GM19193 (cell line): ENCODE measurements around the gene MBTPS2.

Experiments
- POLR2A ChIP-seq: IDR thresholded peaks from 4 replicates; pipeline ENCODE4 v1.6.1; 2011; ENCODE audit not compliant: insufficient read depth, insufficient read length; ENCODE audit errors: extremely low read depth

The MBTPS2 gene

DNA sequence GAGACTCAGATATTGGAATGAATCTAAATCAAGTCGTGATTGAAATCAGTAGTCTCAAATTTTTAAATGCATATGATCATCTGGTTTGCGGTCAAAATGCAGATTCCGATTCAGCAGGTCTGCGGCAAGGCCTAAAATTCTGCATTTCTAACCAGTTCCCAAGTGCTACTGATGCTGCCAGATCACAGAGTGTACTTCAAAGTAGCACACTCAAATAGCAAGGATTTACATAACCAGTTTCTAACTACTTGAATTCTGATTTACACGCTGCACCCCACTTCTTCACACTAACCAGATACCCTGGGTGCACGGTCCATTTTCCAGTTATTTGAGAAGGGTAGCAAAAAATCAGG lies 752 bp downstream of the MBTPS2 start:
- no peak for TF ChIP-seq POLR2A

- no peak for TF ChIP-seq POLR2A
Measured at GRCh38 chrX:21843179-21843578, 3.8 kb downstream of the MBTPS2 start.

- no peak for TF ChIP-seq POLR2A
Measured at GRCh38 chrX:21845096-21845495, 5.7 kb downstream of the MBTPS2 start.

- no peak for TF ChIP-seq POLR2A
Measured at GRCh38 chrX:21847342-21847741, 7.9 kb downstream of the MBTPS2 start.

- no peak for TF ChIP-seq POLR2A
Measured at GRCh38 chrX:21853578-21853977, 14.2 kb downstream of the MBTPS2 start.

DNA sequence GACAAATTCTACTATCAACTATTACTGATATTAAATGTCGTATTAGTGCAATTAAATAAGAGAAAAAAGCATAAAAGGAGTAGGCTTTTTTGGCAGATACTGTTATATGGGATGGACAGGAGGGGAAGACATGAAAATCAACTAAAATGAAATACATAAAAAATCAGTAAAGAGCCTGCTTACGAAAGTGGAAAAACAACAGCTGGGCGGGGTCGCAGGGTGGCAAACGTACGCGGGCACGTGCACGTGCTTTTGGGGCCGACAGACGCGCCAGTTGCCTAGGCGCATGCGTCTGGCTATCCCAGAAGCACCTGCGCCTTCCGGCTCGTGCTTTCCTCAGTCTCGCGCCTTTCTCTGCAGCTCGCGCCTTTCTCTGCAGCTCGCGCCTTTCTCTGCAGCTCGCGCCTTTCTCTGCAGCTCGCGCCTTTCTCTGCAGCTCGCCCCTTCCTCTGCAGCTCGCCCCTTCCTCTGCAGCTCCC lies 16.6 kb downstream of the MBTPS2 start, which contains the start of gene YY2:
Gene YY2 (plus strand): TSS at position 51 of the 479 bp plus-strand sequence. CDS start 498 bp downstream, outside the sequence.
- TF ChIP-seq POLR2A, result no peak

DNA sequence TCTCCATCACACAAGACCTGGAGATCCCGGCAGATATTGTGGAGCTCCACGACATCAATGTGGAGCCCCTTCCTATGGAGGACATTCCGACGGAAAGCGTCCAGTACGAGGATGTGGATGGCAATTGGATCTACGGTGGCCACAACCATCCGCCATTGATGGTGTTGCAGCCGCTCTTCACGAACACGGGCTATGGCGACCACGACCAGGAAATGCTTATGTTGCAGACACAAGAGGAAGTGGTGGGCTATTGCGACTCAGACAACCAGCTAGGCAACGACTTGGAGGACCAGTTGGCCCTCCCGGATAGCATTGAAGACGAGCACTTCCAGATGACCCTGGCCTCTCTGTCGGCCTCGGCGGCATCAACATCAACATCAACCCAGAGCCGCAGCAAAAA lies 17.1 kb downstream of the MBTPS2 start:
- no peak for TF ChIP-seq POLR2A

- TF ChIP-seq POLR2A, result no peak
Measured at GRCh38 chrX:21863241-21863640, 23.8 kb downstream of the MBTPS2 start.

- TF ChIP-seq POLR2A, result no peak
Measured at GRCh38 chrX:21865436-21865835, 26.0 kb downstream of the MBTPS2 start.

DNA sequence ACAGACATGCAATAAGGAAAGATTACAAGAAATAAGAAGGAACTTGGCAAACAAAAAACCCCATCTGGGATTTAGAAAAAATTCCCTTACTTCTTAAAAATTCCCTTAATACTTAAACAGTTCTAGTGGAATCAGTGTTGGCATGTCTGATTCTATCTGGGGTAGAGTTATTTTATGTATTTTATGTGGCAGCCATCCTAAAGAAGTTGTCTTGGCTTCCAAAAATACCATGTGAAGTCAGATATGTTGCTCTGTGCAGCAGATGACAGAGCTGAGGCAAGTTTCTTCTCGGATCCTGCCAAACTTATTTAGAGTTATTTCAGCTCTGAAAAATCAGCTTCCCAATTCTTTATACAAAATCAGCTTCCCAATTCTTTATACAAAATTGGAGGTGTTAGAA lies 31.1 kb downstream of the MBTPS2 start:
- no peak for TF ChIP-seq POLR2A

DNA sequence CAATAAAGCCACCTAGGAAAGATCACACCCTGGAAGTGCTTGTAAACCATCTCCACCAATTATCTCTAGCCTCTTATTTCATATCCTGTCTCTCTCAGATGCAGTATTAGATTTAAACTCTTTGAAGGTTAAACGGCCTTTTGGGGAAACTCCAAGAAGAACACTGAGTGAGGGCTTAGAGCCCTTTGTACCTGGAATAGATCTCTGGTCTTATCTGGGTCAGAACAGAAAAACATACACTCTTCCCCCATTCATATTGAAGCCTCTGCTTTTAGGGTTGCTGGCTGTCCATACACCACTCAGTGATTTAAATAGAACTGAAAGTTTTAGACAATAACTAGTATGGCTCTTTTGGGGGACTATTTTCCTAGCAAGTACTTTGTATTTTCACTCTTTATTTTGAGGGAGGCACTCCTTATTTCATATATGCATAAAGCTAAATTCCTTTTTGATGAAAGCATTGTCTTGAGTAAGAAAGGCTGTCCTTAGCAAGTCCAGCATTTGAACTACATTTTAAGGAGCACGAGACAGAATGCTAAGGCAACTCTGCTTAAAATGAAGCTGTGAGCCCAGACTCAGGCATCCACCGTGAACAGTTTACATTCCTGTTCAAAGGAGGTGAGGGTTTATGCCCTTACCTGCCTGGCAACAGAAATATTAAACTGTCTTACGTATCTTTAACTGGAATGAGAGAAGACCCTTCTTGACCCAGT lies 33.8 kb downstream of the MBTPS2 start:
- no peak for TF ChIP-seq POLR2A

- no peak for TF ChIP-seq POLR2A
Measured at GRCh38 chrX:21875013-21875412, 35.6 kb downstream of the MBTPS2 start.

- TF ChIP-seq POLR2A, result no peak
Measured at GRCh38 chrX:21881881-21882574, 42.6 kb downstream of the MBTPS2 start.

GRCh38 chrX:21883258-21883657 lies 43.8 kb downstream of the MBTPS2 start:
- no peak for TF ChIP-seq POLR2A

DNA sequence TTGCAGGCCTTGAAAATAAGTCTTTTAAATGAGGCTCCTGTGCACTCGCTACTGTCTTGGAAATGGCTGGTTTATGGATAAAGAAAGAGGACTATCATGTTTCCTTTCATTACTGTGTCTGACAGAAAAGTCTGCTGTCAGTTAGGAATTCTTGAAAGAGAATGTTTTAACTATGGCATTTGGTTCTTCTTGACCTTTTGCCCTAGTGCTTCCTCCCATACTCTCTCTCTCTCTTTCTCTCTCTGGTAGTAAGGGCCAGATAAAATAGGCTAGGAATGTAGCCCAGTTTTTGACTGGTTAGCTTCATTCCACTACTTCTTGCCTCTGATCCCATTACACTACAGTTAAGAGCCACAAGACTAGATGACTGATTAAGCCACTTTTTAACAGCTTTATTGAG lies 46.2 kb downstream of the MBTPS2 start:
- TF ChIP-seq POLR2A, result no peak

DNA sequence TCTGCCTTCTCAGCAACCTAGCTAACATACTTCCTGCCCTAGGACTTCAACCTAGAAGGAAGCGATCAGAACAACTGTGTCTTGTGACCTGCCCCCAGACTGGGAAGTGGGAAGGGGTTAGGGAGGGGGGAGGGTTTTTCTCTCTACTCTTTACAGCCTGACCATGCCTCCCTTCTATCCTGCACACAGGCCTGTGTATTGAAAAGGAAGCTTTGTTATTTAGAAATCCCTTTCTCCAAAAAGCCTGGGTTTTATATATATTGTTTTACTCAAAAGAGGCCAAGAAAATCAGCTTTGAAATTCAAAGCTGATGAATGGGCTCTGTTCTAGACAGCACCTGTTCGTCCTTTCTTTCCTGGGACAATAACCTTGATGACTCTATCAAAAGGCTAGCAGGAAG lies 65.9 kb downstream of the MBTPS2 start:
- no peak for TF ChIP-seq POLR2A
